K562 (cell line): ENCODE measurements around the gene TRMT10B. TPM values are rescaled to one million over a fixed set of nuclear protein-coding genes. Genes with fewer than 3 reads are reported as not detected.

Experiments used
- CEBPZ ChIP-seq: fragments of 150-350 bp; IDR thresholded peaks from 2 replicates; pipeline ENCODE4 v1.6.1; 2014; ENCODE audit warnings: low read depth, mild to moderate bottlenecking, low read length, borderline replicate concordance
- CREB1 ChIP-seq, 2 experiments: sonication (generic) in 1 of 2; formaldehyde crosslinking in 1 of 2; IDR thresholded peaks; 2 replicates each; pipeline versions ENCODE4 v1.6.1 to v1.8.0; 2012 to 2022; ENCODE audit warnings: inconsistent platforms in 1 of 2, mild to moderate bottlenecking in 1 of 2, missing genetic modification reagents in 1 of 2, moderate library complexity in 1 of 2
- SIN3A ChIP-seq, 2 experiments: fragments of 150-350 bp in 1 of 2; IDR thresholded peaks; 2 replicates each; pipeline ENCODE4 v1.6.1; 2011 to 2016; ENCODE audit warnings: borderline replicate concordance in 2 of 2, low read depth in 2 of 2, low read length in 2 of 2, mild to moderate bottlenecking in 2 of 2, moderate library complexity in 2 of 2; ENCODE audit not compliant: control insufficient read depth in 1 of 2
- TBL1XR1 ChIP-seq, 2 experiments: IDR thresholded peaks; 2 replicates each; pipeline ENCODE4 v1.6.1; 2012; ENCODE audit warnings: improper control_type of control experiment in 2 of 2, low read length in 2 of 2, mild to moderate bottlenecking in 1 of 2
- ZNF24 ChIP-seq: fragments of 450-650 bp; IDR thresholded peaks from 2 replicates; pipeline ENCODE4 v1.6.1; 2016
- polyA plus RNA-seq, 8 experiments: library from polyadenylated mRNA; depleted of rRNA in 4 of 8; stranded (reverse) in 5 of 8; unstranded in 3 of 8; fragments of >200 nt; fragmentation: Nextera tagmentation in 2 of 8; fragmentation: Illumina TruSeq in 1 of 8; extraction: Ambion mirVana in 2 of 8; extraction: Trizol in 1 of 8; gene quantifications; 2 replicates each; pipeline versions ENCODE4 v1.2.1 to v1.2.3, GENCODE V29; 2011 to 2014; ENCODE audit warnings: inconsistent platforms in 1 of 8, missing spikeins in 1 of 8
- total RNA-seq, 7 experiments: library from RNA; depleted of rRNA in 6 of 7; stranded (reverse); fragments of >200 nt in 6 of 7; fragmentation: Illumina TruSeq in 2 of 7; extraction: Trizol in 2 of 7; gene quantifications; 2 replicates each; pipeline versions ENCODE4 v1.2.1 to v1.2.3, GENCODE V29; 2011 to 2021; ENCODE audit warnings: low replicate concordance in 1 of 7
- TF ChIP-seq, protein P1 (sequence below), 2 experiments: IDR thresholded peaks; 2 replicates each; pipeline ENCODE4 v1.6.1; 2012; ENCODE audit warnings: improper control_type of control experiment in 2 of 2, low read depth in 2 of 2, low read length in 2 of 2, borderline replicate concordance in 1 of 2

The TRMT10B gene
- total and polyA plus RNA-seq, 9 of the 15 experiments (the other 6 are each of a cell fraction or from before 2014, with no cell fraction given): 2.9 to 13.4 (median 7.0) TPM

- TF ChIP-seq, protein P1, sequence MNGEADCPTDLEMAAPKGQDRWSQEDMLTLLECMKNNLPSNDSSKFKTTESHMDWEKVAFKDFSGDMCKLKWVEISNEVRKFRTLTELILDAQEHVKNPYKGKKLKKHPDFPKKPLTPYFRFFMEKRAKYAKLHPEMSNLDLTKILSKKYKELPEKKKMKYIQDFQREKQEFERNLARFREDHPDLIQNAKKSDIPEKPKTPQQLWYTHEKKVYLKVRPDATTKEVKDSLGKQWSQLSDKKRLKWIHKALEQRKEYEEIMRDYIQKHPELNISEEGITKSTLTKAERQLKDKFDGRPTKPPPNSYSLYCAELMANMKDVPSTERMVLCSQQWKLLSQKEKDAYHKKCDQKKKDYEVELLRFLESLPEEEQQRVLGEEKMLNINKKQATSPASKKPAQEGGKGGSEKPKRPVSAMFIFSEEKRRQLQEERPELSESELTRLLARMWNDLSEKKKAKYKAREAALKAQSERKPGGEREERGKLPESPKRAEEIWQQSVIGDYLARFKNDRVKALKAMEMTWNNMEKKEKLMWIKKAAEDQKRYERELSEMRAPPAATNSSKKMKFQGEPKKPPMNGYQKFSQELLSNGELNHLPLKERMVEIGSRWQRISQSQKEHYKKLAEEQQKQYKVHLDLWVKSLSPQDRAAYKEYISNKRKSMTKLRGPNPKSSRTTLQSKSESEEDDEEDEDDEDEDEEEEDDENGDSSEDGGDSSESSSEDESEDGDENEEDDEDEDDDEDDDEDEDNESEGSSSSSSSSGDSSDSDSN (IDR thresholded peaks at IDR 0.05; ENCODE audit: borderline replicate concordance in 1 of 2, low read depth in 2 of 2, low read length in 2 of 2): peak in 1 of 2 experiments; percentile 10; a peak in 1 of 4 replicates
- TF ChIP-seq TBL1XR1 (IDR thresholded peaks at IDR 0.05; ENCODE audit: low read length in 2 of 2): no peak
- TF ChIP-seq CEBPZ: no peak
- peak; percentile 24; the same call in 1 of the 2 replicates for TF ChIP-seq CREB1 (IDR thresholded peaks at IDR 0.05)
- no peak for TF ChIP-seq CREB1 (CRISPR knock-in tag; IDR thresholded peaks at IDR 0.05)
- TF ChIP-seq SIN3A (IDR thresholded peaks at IDR 0.05; ENCODE audit: borderline replicate concordance in 2 of 2, control insufficient read depth in 1 of 2, low read depth in 2 of 2, low read length in 2 of 2): peak in 1 of 2 experiments; percentile 26; a peak in 1 of 4 replicates
- no peak; the same call in 1 of the 2 replicates for TF ChIP-seq ZNF24
- TF ChIP-seq, all 486 proteins: peak for 14
Observed at GRCh38 chr9:37801287-37801850, 47.8 kb downstream of the TRMT10B start (continued).
